ENCODE results near the gene HORMAD1. TPM values are rescaled to one million over a fixed set of nuclear protein-coding genes. Genes with fewer than 3 reads are reported as not detected.

HORMAD1 gene
- total RNA-seq, 1 experiment from 2014 or later, result not detected

- no peaks in the 10 kb centered on the region for H3K9me3 Mint-ChIP-seq (ENCODE audit: unreplicated experiment)
- no peak overlapping the region for H3K27ac Mint-ChIP-seq (ENCODE audit: low read depth, unreplicated experiment)
- intact Hi-C loops (cut with micrococcal nuclease), result no loop called here
- BruUV-seq (replicated peaks), result no TSS peak
- peaks cover 70% of the 10 kb centered on the region for H3K36me3 Mint-ChIP-seq (ENCODE audit: insufficient read depth, unreplicated experiment)
- H3K4me3 Mint-ChIP-seq (ENCODE audit: unreplicated experiment), result no peak overlapping the region
- TF ChIP-seq, protein P1, sequence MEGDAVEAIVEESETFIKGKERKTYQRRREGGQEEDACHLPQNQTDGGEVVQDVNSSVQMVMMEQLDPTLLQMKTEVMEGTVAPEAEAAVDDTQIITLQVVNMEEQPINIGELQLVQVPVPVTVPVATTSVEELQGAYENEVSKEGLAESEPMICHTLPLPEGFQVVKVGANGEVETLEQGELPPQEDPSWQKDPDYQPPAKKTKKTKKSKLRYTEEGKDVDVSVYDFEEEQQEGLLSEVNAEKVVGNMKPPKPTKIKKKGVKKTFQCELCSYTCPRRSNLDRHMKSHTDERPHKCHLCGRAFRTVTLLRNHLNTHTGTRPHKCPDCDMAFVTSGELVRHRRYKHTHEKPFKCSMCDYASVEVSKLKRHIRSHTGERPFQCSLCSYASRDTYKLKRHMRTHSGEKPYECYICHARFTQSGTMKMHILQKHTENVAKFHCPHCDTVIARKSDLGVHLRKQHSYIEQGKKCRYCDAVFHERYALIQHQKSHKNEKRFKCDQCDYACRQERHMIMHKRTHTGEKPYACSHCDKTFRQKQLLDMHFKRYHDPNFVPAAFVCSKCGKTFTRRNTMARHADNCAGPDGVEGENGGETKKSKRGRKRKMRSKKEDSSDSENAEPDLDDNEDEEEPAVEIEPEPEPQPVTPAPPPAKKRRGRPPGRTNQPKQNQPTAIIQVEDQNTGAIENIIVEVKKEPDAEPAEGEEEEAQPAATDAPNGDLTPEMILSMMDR (IDR thresholded peaks at IDR 0.05; ENCODE audit: unreplicated experiment), result no peak
- ChIA-PET POLR2A (interaction anchor here (1.2 to 1.9 kb wide), 5 partner anchors 10 to 109 kb away, joined by 3 to 17 read pairs (median 3); partner anchors contain the start of genes GOLPH3L and MCL1), CTCF (interaction anchor here (0.7 to 1.3 kb wide), 6 partner anchors 10 to 312 kb away, joined by 3 to 7 read pairs (median 4); no protein-coding TSS in a partner anchor)
- no peaks in the 10 kb centered on the region for H3K27me3 Mint-ChIP-seq (ENCODE audit: insufficient read depth, unreplicated experiment)
- peaks cover 6% of the 10 kb centered on the region for H3K4me1 Mint-ChIP-seq (ENCODE audit: insufficient read depth, unreplicated experiment)
- no peak for DNase-seq (ENCODE audit: unreplicated experiment)
Observed at GRCh38 chr1:150686275-150686674, 34.4 kb downstream of the HORMAD1 start.

GRCh38 chr1:150683914-150684313, 36.8 kb downstream of the HORMAD1 start:
- Mint-ChIP-seq H3K27ac (ENCODE audit: low read depth, unreplicated experiment) (no peak overlapping the region), H3K36me3 (ENCODE audit: insufficient read depth, unreplicated experiment) (peaks cover 68% of the 10 kb centered on the region), H3K4me3 (ENCODE audit: unreplicated experiment) (no peak overlapping the region), H3K27me3 (ENCODE audit: insufficient read depth, unreplicated experiment) (no peaks in the 10 kb centered on the region), H3K4me1 (ENCODE audit: insufficient read depth, unreplicated experiment) (no peaks in the 10 kb centered on the region), H3K9me3 (ENCODE audit: unreplicated experiment) (no peaks in the 10 kb centered on the region)
- TF ChIP-seq, protein P1 (IDR thresholded peaks at IDR 0.05; ENCODE audit: unreplicated experiment), result no peak
- no TSS peak for BruUV-seq (replicated peaks)
- DNase-seq (ENCODE audit: unreplicated experiment), result no peak
- CTCF ChIA-PET, result interaction anchor here (0.9 to 1.0 kb wide), 2 partner anchors 19 to 64 kb away, joined by 3 read pairs; no protein-coding TSS in a partner anchor
- intact Hi-C loops (cut with micrococcal nuclease), result no loop called here
- POLR2A ChIA-PET, result interaction anchor here (0.5 to 1.6 kb wide), 4 partner anchors 13 to 688 kb away, joined by 3 to 5 read pairs (median 4); partner anchors contain the start of genes ENSA and GOLPH3L

DNA sequence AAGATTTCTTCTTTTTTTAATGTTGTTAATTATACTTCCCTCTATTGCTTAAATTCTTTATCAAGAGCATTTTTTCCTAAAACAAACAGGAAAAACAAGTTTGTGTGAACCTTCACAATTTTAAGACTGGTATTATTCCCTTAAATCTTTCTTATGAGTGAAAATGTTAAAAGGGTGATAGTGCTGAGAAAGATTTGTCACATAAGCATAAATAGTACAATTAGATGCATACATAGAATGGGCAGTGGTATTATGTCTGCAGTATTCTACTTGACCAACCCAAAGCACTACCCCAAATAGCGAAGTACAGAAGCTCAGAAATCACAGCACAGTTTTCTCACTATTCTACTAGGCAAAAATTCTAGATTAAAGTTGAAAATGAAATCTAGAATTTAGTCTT, 41.7 kb downstream of the HORMAD1 start:
- Mint-ChIP-seq H3K9me3 (ENCODE audit: unreplicated experiment) (no peaks in the 10 kb centered on the region), H3K4me1 (ENCODE audit: insufficient read depth, unreplicated experiment) (no peaks in the 10 kb centered on the region), H3K4me3 (ENCODE audit: unreplicated experiment) (no peak overlapping the region), H3K27me3 (ENCODE audit: insufficient read depth, unreplicated experiment) (no peaks in the 10 kb centered on the region), H3K36me3 (ENCODE audit: insufficient read depth, unreplicated experiment) (peaks cover 70% of the 10 kb centered on the region), H3K27ac (ENCODE audit: low read depth, unreplicated experiment) (no peak overlapping the region)
- ChIA-PET POLR2A (interaction anchor here (0.7 to 1.3 kb wide), 3 partner anchors 14 to 51 kb away, joined by 4 to 10 read pairs (median 4); partner anchors contain the start of gene GOLPH3L), CTCF (interaction anchor here (0.5 to 1.0 kb wide), 4 partner anchors 13 to 299 kb away, joined by 3 to 5 read pairs (median 4); no protein-coding TSS in a partner anchor)
- no TSS peak for BruUV-seq (replicated peaks)
- TF ChIP-seq, protein P1 (IDR thresholded peaks at IDR 0.05; ENCODE audit: unreplicated experiment), result no peak
- no peak for DNase-seq (ENCODE audit: unreplicated experiment)
- intact Hi-C loops (cut with micrococcal nuclease), result no loop called here

DNA sequence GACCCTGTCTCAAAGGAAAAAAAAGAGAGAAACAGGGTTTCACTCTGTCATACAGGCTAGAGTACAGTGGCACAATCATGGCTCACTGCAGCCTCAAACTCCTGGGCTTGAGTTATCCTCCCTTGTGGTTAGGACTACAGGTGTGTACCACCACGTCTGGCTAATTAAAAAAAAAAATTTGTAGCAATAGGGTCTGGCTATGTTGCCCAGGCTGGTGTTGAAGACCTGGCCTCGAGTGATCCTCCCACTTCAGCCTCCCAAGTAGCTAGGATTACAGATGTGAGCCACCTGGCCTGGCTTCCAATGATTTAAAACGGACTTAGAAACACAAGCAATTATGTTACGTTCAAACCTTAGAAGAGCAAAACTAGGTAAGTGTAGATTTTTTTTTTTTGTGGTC, 45.8 kb downstream of the HORMAD1 start:
- Mint-ChIP-seq H3K27ac (ENCODE audit: low read depth, unreplicated experiment) (no peak overlapping the region), H3K9me3 (ENCODE audit: unreplicated experiment) (no peaks in the 10 kb centered on the region), H3K4me1 (ENCODE audit: insufficient read depth, unreplicated experiment) (no peaks in the 10 kb centered on the region), H3K4me3 (ENCODE audit: unreplicated experiment) (no peak overlapping the region), H3K36me3 (ENCODE audit: insufficient read depth, unreplicated experiment) (peaks cover 86% of the 10 kb centered on the region), H3K27me3 (ENCODE audit: insufficient read depth, unreplicated experiment) (no peaks in the 10 kb centered on the region)
- TF ChIP-seq, protein P1 (IDR thresholded peaks at IDR 0.05; ENCODE audit: unreplicated experiment), result no peak
- no peak for DNase-seq (ENCODE audit: unreplicated experiment)
- intact Hi-C loops (cut with micrococcal nuclease), result no loop called here
- CTCF ChIA-PET, result interaction anchor here (1.0 kb wide), 1 partner anchor 115 kb away, joined by 4 read pairs; no protein-coding TSS in a partner anchor
- no TSS peak for BruUV-seq (replicated peaks)
- POLR2A ChIA-PET, result interaction anchor here (1.4 to 1.7 kb wide), 3 partner anchors 9 to 46 kb away, joined by 4 to 6 read pairs (median 5); no protein-coding TSS in a partner anchor
